ENCODE results near the gene MFAP2.
"Not testable (repeated sequence)": the region's sequence is repeated elsewhere in the genome, so short reads cannot be mapped to it uniquely, and the experiment has no call there.

The MFAP2 gene

DNA sequence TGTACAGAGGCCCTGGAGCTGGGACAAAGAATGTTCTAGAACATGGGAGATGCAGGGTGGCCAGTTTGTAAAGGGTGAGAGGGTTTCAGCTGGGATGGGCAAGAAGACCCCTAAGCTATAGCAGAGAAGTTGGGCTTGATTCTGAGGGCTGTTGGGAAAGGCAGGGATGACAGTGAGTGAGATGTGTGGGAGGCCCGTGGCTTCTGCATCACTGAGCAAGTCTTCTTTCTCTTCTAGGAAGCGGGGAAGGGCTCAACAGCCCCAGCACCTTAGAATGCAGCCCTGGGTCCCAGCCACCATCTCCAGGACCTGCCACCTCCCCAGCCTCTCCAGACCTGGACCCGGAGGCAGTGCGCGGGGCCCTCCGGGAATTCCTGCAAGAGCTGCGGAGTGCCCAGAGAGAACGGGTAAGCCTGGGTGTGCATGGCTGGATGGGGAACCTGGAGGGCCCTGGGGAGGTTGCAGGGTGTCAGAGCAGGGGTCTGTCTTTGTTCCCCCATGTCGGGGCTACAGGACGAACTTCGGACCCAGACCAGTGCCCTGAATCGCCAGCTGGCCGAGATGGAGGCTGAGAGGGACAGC, 14.8 kb downstream of the MFAP2 start:
- Histone ChIP-seq H3K27ac (ENCODE audit: insufficient read depth, low read depth, low read length, poor library complexity, severe bottlenecking) (no peak overlapping the region), H3K27me3 (ENCODE audit: control insufficient read depth, insufficient read depth, low read length, poor library complexity, severe bottlenecking) (no peaks in the 10 kb centered on the region), H3K36me3 (ENCODE audit: control insufficient read depth, insufficient read depth, low read length) (peaks cover 23% of the 10 kb centered on the region), H3K4me3 (ENCODE audit: insufficient read depth, low read depth, low read length) (no peak overlapping the region), H3K4me1 (ENCODE audit: control insufficient read depth, insufficient read depth, low read length) (no peaks in the 10 kb centered on the region), H3K9me3 (ENCODE audit: control insufficient read depth, low read length) (no peaks in the 10 kb centered on the region)
- WGBS, 2 experiments: 96% methylated on average over 13 of the region's 13 CpGs

DNA sequence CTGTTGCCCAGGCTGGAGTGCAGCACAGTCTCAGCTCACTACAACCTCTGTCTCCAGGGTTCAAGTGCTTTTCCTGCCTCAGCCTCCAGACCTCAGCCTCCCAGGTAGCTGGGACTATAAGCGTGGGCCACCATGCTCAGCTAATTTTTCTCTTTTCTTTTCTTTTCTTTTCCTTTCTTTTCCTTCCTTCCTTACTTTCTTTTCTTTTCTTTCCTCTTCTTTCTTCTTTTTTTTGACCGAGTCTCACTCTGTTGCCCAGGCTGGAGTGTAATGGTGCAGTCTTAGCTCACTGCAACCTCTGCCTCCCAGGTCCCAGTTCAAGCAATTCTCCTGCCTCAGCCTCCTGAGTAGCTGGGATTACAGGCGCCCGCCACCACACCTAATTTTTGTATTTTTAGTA, 16.3 kb downstream of the MFAP2 start:
- peaks cover 26% of the 10 kb centered on the region for H3K36me3 ChIP-seq (ENCODE audit: control insufficient read depth, insufficient read depth, low read length)
- 87 to 94% methylated on average over 4 of the region's 4 CpGs for WGBS, 2 experiments
- H3K27me3 ChIP-seq (ENCODE audit: control insufficient read depth, insufficient read depth, low read length, poor library complexity, severe bottlenecking); H3K4me1 ChIP-seq (ENCODE audit: control insufficient read depth, insufficient read depth, low read length); H3K27ac ChIP-seq (ENCODE audit: insufficient read depth, low read depth, low read length, poor library complexity, severe bottlenecking); H3K4me3 ChIP-seq (ENCODE audit: insufficient read depth, low read depth, low read length); H3K9me3 ChIP-seq (ENCODE audit: control insufficient read depth, low read length): not testable (repeated sequence)

DNA sequence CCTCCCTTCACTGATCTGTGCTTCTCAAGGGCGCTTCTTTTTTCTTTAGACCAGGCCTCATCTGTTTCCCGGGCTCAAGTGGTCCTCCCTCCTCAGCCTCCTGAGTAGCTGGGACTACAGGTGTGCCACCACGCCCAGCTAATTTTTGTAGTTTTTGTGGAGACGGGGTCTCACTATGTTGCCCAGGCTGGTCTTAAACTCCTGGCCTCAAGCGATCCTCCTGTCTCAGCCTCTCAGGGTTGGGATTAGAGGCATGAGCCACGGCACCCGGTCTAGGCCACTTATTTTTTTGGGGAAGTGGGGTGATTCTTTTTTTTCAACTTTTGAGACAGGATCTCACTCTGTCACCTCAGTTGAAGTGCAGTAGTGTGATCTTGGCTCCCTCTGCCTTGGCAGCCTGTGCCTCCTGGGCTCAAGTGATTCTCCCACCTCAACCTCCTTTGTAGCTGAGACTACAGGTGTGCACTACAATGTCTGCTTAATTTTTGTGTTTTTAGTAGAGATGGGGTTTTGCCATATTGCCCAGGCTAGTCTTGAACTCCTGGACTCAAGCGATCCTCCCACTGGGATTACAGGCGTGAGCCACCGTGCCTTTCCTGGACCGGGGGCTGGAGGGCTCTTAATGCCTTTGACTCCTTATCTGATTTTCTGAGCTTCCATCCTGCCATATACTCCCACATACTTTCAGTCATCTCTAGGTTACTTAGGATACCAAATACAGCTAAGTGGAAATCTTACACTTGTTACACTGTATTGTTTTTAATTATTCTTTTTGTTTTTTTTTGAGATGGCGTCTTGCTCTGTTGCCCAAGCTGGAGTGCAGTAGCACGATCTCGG, 18.9 kb downstream of the MFAP2 start:
- peak overlapping the region; percentile 23 for H3K4me3 ChIP-seq (ENCODE audit: insufficient read depth, low read depth, low read length)
- 94 to 96% methylated on average over 14 of the region's 14 CpGs for WGBS, 2 experiments
- no peaks in the 10 kb centered on the region for H3K4me1 ChIP-seq (ENCODE audit: control insufficient read depth, insufficient read depth, low read length)
- no peaks in the 10 kb centered on the region for H3K9me3 ChIP-seq (ENCODE audit: control insufficient read depth, low read length)
- no peaks in the 10 kb centered on the region for H3K27me3 ChIP-seq (ENCODE audit: control insufficient read depth, insufficient read depth, low read length, poor library complexity, severe bottlenecking)
- no peak overlapping the region for H3K27ac ChIP-seq (ENCODE audit: insufficient read depth, low read depth, low read length, poor library complexity, severe bottlenecking)
- H3K36me3 ChIP-seq (ENCODE audit: control insufficient read depth, insufficient read depth, low read length): peaks cover 21% of the 10 kb centered on the region

DNA sequence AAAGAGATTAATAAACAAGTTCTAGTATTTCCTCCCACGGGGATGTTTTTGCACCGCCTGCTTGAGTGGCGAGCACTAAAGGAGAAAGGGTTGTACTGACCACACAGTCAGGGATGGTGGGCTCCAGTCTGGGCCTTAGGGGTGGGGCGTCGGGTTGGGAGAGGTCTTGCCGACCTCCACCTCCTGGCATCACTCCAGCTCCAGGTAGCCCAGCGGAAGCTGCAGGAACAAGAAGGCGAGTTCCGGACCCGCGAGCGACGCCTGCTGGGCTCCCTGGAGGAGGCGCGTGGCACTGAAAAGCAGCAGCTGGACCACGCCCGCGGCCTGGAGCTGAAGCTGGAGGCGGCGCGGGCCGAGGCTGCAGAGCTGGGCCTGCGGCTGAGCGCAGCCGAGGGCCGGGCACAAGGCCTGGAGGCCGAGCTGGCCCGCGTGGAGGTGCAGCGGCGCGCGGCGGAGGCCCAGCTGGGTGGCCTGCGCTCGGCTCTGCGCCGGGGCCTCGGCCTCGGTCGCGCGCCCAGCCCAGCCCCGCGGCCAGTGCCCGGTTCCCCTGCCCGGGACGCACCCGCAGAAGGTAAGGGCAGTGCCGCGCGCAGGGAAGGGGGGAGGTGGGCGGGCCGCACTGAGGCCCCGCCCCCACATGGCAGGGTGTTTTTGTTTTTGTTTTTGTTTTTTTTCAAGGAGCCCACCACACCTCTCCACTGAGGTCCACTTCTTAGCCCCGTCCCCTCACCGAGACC, 19.7 kb downstream of the MFAP2 start:
- H3K27me3 ChIP-seq (ENCODE audit: control insufficient read depth, insufficient read depth, low read length, poor library complexity, severe bottlenecking): no peaks in the 10 kb centered on the region
- H3K9me3 ChIP-seq (ENCODE audit: control insufficient read depth, low read length): no peaks in the 10 kb centered on the region
- WGBS, 2 experiments: 7 to 9% methylated on average over 57 of the region's 57 CpGs
- H3K27ac ChIP-seq (ENCODE audit: insufficient read depth, low read depth, low read length, poor library complexity, severe bottlenecking): peak overlapping the region; percentile 55
- H3K4me1 ChIP-seq (ENCODE audit: control insufficient read depth, insufficient read depth, low read length): no peaks in the 10 kb centered on the region
- peak overlapping the region; percentile 23 for H3K4me3 ChIP-seq (ENCODE audit: insufficient read depth, low read depth, low read length)
- peaks cover 14% of the 10 kb centered on the region for H3K36me3 ChIP-seq (ENCODE audit: control insufficient read depth, insufficient read depth, low read length)

DNA sequence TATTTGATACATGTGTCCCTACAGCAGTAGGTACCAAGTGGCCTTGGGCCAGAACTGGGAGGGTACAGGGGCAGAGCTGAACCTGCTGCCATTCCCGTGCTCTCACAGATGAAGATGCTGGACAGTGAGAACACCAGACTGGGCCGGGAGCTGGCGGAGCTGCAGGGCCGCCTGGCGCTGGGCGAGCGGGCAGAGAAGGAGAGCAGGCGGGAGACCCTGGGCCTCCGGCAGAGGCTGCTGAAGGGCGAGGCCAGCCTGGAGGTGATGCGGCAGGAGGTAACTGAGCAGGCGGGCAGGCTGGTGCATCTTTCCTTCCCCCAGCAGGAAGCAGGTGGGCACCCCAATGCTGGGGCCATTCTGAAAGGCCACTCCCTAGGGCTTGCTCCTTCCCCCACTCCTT, 21.9 kb downstream of the MFAP2 start:
- 96 to 98% methylated on average over 12 of the region's 12 CpGs for WGBS, 2 experiments
- Histone ChIP-seq H3K36me3 (ENCODE audit: control insufficient read depth, insufficient read depth, low read length) (peaks cover 14% of the 10 kb centered on the region), H3K27me3 (ENCODE audit: control insufficient read depth, insufficient read depth, low read length, poor library complexity, severe bottlenecking) (no peaks in the 10 kb centered on the region), H3K4me1 (ENCODE audit: control insufficient read depth, insufficient read depth, low read length) (no peaks in the 10 kb centered on the region), H3K27ac (ENCODE audit: insufficient read depth, low read depth, low read length, poor library complexity, severe bottlenecking) (no peak overlapping the region), H3K4me3 (ENCODE audit: insufficient read depth, low read depth, low read length) (no peak overlapping the region), H3K9me3 (ENCODE audit: control insufficient read depth, low read length) (no peaks in the 10 kb centered on the region)

DNA sequence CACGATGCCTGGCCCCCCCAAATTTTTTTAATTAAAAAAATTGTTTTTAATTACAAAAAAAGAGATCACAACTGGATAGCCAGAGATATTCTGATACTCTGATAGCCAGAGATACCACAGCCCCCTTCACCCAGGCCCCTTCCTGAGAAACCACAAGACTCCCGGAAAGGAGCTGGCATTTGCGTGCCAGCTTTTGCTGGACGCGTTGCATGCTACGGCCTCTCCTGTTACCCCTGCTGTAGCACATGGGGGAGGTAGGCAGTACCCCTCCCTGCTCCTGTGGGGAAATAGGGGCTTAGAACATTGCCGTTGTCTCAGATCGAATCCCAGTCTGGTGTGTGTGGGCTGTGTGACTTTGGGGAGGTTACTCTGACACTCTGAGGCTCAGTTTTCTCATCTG, 22.7 kb downstream of the MFAP2 start:
- WGBS, 2 experiments: 96 to 98% methylated on average over 7 to 8 of the region's 8 CpGs
- Histone ChIP-seq H3K4me3 (ENCODE audit: insufficient read depth, low read depth, low read length) (no peak overlapping the region), H3K27me3 (ENCODE audit: control insufficient read depth, insufficient read depth, low read length, poor library complexity, severe bottlenecking) (no peaks in the 10 kb centered on the region), H3K9me3 (ENCODE audit: control insufficient read depth, low read length) (no peaks in the 10 kb centered on the region), H3K36me3 (ENCODE audit: control insufficient read depth, insufficient read depth, low read length) (peaks cover 14% of the 10 kb centered on the region), H3K4me1 (ENCODE audit: control insufficient read depth, insufficient read depth, low read length) (no peaks in the 10 kb centered on the region), H3K27ac (ENCODE audit: insufficient read depth, low read depth, low read length, poor library complexity, severe bottlenecking) (no peak overlapping the region)

DNA sequence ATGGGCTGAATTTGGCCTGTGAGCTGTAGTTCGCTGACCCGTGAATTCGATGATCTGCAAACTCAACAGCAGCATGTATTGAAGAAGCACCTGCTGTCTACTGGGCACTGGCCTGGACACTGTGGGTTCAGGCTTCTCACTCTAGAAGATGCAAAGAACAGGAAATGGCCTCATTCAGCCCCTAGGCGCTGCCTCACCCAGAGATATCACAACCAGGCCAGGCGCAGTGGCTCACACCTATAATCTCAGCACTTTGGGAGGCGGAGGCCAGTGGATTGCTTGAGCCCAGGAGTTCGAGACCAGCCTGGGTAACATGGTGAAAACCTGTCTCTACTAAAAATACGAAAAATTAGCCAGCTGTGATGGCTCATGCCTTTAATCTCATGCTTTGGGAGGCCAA, 23.6 kb downstream of the MFAP2 start:
- no peaks in the 10 kb centered on the region for H3K4me1 ChIP-seq (ENCODE audit: control insufficient read depth, insufficient read depth, low read length)
- no peaks in the 10 kb centered on the region for H3K27me3 ChIP-seq (ENCODE audit: control insufficient read depth, insufficient read depth, low read length, poor library complexity, severe bottlenecking)
- no peak overlapping the region for H3K4me3 ChIP-seq (ENCODE audit: insufficient read depth, low read depth, low read length)
- H3K36me3 ChIP-seq (ENCODE audit: control insufficient read depth, insufficient read depth, low read length): peaks cover 14% of the 10 kb centered on the region
- H3K9me3 ChIP-seq (ENCODE audit: control insufficient read depth, low read length): no peaks in the 10 kb centered on the region
- no peak overlapping the region for H3K27ac ChIP-seq (ENCODE audit: insufficient read depth, low read depth, low read length, poor library complexity, severe bottlenecking)
- 95 to 96% methylated on average over 8 of the region's 8 CpGs for WGBS, 2 experiments

DNA sequence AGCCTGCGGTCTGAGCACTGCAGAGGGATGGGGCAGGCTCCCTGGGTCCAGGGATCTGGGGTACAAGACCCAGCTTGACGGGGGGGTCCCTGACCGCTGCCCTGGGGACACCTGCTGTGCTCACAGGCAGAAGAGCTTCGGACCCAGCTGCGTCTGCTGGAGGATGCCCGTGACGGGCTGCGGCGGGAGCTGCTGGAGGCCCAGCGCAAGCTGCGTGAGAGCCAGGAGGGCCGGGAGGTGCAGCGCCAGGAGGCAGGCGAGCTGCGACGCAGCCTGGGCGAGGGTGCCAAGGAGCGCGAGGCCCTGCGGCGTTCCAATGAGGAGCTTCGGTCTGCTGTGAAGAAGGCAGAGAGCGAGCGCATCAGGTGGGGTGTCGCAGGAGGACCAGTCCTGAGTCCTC, 25.2 kb downstream of the MFAP2 start:
- no peaks in the 10 kb centered on the region for H3K9me3 ChIP-seq (ENCODE audit: control insufficient read depth, low read length)
- H3K4me1 ChIP-seq (ENCODE audit: control insufficient read depth, insufficient read depth, low read length): no peaks in the 10 kb centered on the region
- no peak overlapping the region for H3K4me3 ChIP-seq (ENCODE audit: insufficient read depth, low read depth, low read length)
- WGBS, 2 experiments: 96% methylated on average over 25 of the region's 25 CpGs
- peaks cover 14% of the 10 kb centered on the region for H3K36me3 ChIP-seq (ENCODE audit: control insufficient read depth, insufficient read depth, low read length)
- no peak overlapping the region for H3K27ac ChIP-seq (ENCODE audit: insufficient read depth, low read depth, low read length, poor library complexity, severe bottlenecking)
- no peaks in the 10 kb centered on the region for H3K27me3 ChIP-seq (ENCODE audit: control insufficient read depth, insufficient read depth, low read length, poor library complexity, severe bottlenecking)

DNA sequence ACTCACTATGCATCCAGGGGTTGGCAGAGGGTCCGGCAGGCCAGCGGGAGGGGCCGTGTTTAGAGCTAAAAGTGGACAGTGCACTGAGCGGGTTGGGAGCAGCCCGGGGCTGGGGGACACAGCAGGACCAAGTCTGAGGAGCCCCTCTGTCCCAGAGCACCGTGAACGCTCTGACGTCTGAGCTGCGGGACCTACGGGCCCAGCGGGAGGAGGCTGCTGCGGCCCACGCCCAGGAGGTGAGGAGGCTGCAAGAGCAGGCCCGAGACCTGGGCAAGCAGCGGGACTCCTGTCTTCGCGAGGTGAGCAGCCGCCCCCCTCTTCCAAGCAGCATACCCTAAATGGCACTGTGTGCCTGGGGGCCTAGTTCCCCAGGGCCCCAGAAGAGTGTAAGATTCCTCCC, 25.8 kb downstream of the MFAP2 start:
- Histone ChIP-seq H3K4me1 (ENCODE audit: control insufficient read depth, insufficient read depth, low read length) (no peaks in the 10 kb centered on the region), H3K27ac (ENCODE audit: insufficient read depth, low read depth, low read length, poor library complexity, severe bottlenecking) (no peak overlapping the region), H3K9me3 (ENCODE audit: control insufficient read depth, low read length) (no peaks in the 10 kb centered on the region), H3K27me3 (ENCODE audit: control insufficient read depth, insufficient read depth, low read length, poor library complexity, severe bottlenecking) (no peaks in the 10 kb centered on the region), H3K4me3 (ENCODE audit: insufficient read depth, low read depth, low read length) (no peak overlapping the region), H3K36me3 (ENCODE audit: control insufficient read depth, insufficient read depth, low read length) (peaks cover 14% of the 10 kb centered on the region)
- WGBS, 2 experiments: 94 to 95% methylated on average over 18 of the region's 18 CpGs

DNA sequence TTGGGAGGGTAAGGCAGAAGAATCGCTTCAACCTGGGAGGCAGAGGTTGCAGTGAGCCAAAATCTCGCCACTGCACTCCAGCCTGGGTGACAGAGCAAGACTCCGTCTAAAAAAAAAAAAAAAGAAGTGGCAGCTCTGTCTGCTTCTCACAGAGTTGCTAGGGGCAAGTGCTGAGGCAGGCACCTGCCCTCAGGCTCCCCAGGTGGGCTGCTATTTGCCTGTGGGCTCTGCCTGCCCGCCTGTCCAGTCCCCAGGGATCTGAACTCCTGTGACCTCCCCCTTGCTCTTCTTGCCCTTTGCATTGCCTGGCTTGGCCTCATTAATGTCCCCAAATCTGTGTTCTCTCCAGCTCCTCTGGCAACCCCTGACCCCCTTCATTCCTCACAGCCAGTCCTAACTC, 28.0 kb downstream of the MFAP2 start:
- not testable (repeated sequence) for H3K9me3 ChIP-seq (ENCODE audit: control insufficient read depth, low read length); H3K27ac ChIP-seq (ENCODE audit: insufficient read depth, low read depth, low read length, poor library complexity, severe bottlenecking); H3K4me1 ChIP-seq (ENCODE audit: control insufficient read depth, insufficient read depth, low read length); H3K4me3 ChIP-seq (ENCODE audit: insufficient read depth, low read depth, low read length); H3K27me3 ChIP-seq (ENCODE audit: control insufficient read depth, insufficient read depth, low read length, poor library complexity, severe bottlenecking)
- 87 to 89% methylated on average over 4 of the region's 4 CpGs for WGBS, 2 experiments
- H3K36me3 ChIP-seq (ENCODE audit: control insufficient read depth, insufficient read depth, low read length): peaks cover 15% of the 10 kb centered on the region
